Testis (tissue), 2 donors: ENCODE measurements around the gene TOM1L2.

Source experiments
- CTCF ChIP-seq, 3 experiments: fragments of 450-650 bp in 2 of 3; fragments of 200-600 bp in 1 of 3; sonication (generic) in 1 of 3; IDR thresholded peaks; one replicate each; pipeline ENCODE4 v1.5.1; 2016 to 2019; ENCODE audit warnings: antibody characterized with exemption in 3 of 3, mild to moderate bottlenecking in 2 of 3, moderate library complexity in 1 of 3
- POLR2A ChIP-seq: fragments of 450-650 bp; IDR thresholded peaks from one replicate; pipeline ENCODE4 v1.6.1; 2017; ENCODE audit warnings: antibody characterized with exemption, mild to moderate bottlenecking, moderate library complexity

- TF ChIP-seq CTCF (IDR thresholded peaks at IDR 0.05): no peak
- no peak for TF ChIP-seq POLR2A
These were observed 37.6 kb upstream of the TOM1L2 start for GRCh38 chr17:18009609-18010420.
